GM18526 (cell line): Measurements from ENCODE around the gene PIKFYVE.
A peak's percentile ranks its signal among the peaks of the same experiment; 100 is the strongest.

Experiments used
- POLR2A ChIP-seq: IDR thresholded peaks from 3 replicates; pipeline ENCODE4 v1.6.1; 2011; ENCODE audit not compliant: insufficient read length; ENCODE audit errors: extremely low read depth

Gene PIKFYVE

GRCh38 chr2:208265801-208266552 lies at the start of gene PIKFYVE:
Gene PIKFYVE, plus strand, starts transcription at chr2:208266255. Its CDS starts 5,265 bp downstream, at chr2:208271520.
- TF ChIP-seq POLR2A = peak; percentile 76

- no peak for TF ChIP-seq POLR2A
Observed at GRCh38 chr2:208222351-208222750, 43.7 kb upstream of the PIKFYVE start.

- no peak for TF ChIP-seq POLR2A
Observed at GRCh38 chr2:208224802-208225201, 41.3 kb upstream of the PIKFYVE start.

GRCh38 chr2:208227581-208228232 lies 38.3 kb upstream of the PIKFYVE start:
- no peak for TF ChIP-seq POLR2A

GRCh38 chr2:208228476-208228875 lies 37.6 kb upstream of the PIKFYVE start:
- no peak for TF ChIP-seq POLR2A

- TF ChIP-seq POLR2A = no peak
Observed at GRCh38 chr2:208234786-208235185, 31.3 kb upstream of the PIKFYVE start.

GRCh38 chr2:208235860-208236259 lies 30.2 kb upstream of the PIKFYVE start:
- TF ChIP-seq POLR2A = no peak

GRCh38 chr2:208239770-208240493 lies 26.1 kb upstream of the PIKFYVE start:
- TF ChIP-seq POLR2A = no peak

GRCh38 chr2:208240619-208241209 lies 25.3 kb upstream of the PIKFYVE start:
- TF ChIP-seq POLR2A = no peak

GRCh38 chr2:208244422-208244821 lies 21.6 kb upstream of the PIKFYVE start:
- TF ChIP-seq POLR2A = no peak

- no peak for TF ChIP-seq POLR2A
Observed at GRCh38 chr2:208245746-208246145, 20.3 kb upstream of the PIKFYVE start.

GRCh38 chr2:208248601-208249000 lies 17.5 kb upstream of the PIKFYVE start:
- TF ChIP-seq POLR2A = no peak

- TF ChIP-seq POLR2A = no peak
Observed at GRCh38 chr2:208249296-208249695, 16.8 kb upstream of the PIKFYVE start.

- no peak for TF ChIP-seq POLR2A
Observed at GRCh38 chr2:208250388-208250787, 15.7 kb upstream of the PIKFYVE start.

GRCh38 chr2:208251098-208251497 lies 15.0 kb upstream of the PIKFYVE start:
- no peak for TF ChIP-seq POLR2A

- no peak for TF ChIP-seq POLR2A
Observed at GRCh38 chr2:208252716-208253492, 13.2 kb upstream of the PIKFYVE start.
